Measurements from ENCODE around the gene VIPR2.

VIPR2 gene

DNA sequence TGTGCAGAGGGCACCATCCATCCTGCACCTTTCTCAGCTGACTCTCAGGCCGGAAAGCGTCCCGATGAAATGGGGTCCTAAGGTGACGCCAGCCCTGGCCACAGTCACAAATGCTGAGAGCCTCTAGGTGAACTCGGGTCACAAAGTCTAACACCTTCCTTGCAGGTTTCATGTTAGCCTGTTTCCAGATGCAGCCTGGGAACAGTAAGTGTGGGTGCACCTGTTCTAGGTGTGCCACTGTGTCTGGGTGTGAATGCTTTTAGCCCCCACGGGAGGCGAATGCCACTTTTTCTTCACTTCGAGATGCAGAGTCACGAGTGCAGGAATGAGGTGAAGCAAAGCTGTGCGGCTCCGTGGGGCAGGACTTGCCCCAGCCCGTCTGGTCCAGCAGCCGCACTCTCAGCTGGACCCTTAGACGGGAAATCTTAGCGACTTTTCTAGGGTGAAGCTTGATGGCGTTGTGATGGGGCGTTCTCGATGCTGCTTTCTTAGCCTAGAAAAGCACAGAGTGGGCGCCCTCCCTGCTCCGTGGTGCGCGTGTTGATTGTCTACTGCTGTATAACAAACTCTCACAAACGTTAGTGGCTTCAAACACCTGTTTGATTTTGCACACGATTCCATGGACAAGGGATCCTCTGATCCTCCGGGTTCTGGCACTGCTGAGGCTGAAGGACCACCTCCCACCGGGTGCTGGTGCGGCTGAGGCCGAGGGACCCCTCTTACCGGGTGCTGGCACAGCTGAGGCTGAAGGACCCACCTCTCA is 13.6 kb upstream of the VIPR2 start:
- DNase-seq (ENCODE audit: low read depth in 1 of 2, low spot score in 1 of 2): no peak

DNA sequence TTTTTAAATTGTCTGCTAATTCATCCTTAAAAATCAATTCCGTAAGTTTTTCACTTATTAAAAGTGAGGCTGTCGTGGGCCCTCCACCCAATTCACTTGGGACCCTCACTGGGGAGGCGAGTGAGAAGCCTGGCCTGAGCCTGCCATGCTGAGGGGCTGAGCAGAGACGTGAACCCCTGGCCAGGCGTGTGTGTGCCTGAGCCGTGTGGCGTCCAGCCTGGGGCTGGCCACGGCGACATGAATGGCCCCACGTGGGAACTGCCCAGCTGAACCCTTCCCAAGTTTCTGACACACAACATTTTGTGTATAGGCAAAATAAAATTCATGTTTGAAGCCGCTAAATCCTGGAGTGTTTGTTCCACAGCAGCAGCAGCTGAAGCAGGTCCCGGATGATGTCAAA is 13.0 kb upstream of the VIPR2 start:
- no peak for DNase-seq (ENCODE audit: low read depth in 1 of 2, low spot score in 1 of 2)

DNA sequence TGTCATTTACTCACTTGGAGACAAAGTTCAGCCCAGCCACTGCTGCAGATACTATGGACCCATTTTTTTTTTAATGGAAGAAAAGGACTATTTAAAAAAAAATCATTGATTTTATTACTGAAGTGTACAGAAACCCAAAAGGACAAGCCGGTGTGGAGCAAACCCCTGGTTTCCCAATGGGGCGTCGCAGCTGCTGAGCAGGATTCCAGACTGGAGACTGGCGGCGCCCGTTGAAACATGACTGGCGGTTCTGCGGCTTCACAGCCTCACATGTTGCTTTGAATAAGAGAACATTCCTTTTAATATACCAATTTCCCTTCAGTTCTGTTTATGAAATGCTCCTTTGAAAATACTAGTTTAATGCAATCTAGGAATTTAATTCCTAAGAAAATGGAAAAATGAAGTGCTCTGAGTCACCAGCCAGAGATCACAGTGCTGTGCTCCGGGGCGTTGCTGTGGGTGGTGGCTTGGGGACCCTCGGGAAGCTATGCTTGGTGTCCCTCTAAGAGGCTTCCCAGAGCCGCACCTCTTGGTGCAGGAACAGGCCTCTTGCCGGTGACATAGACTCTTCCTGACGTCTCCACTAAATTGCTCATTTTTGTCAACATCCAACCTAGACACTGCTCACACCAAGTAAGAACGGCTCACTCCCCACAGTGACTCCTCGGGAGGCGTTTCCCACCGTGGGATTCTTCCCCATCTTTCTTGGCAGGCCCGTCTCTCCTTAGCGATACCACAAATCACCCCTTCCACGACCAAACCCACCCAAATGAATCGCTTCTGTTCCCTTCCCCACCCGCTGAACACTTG is 12.0 kb upstream of the VIPR2 start:
- no peak for DNase-seq (ENCODE audit: low read depth in 1 of 2, low spot score in 1 of 2)

DNA sequence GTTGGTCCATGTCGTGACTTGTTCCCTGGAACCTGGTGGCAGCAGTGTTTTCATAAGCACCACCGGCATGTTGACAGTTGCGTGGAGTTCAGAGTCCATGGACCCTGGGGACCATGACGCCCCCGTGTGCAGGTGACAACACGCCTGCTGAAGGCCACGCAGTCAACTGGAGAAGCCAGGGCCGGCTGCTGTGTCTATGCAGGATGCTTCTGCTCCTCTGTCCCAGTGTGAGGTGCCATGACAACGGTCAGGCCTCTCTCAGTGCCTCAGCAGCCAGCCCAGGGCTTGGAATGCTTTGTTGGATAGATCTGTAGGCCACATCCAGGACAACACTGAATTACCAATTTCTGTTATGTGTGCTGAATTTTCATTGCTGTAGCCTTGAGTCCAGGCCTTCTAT is 10.7 kb upstream of the VIPR2 start:
- no peak for DNase-seq (ENCODE audit: low read depth in 1 of 2, low spot score in 1 of 2)

DNA sequence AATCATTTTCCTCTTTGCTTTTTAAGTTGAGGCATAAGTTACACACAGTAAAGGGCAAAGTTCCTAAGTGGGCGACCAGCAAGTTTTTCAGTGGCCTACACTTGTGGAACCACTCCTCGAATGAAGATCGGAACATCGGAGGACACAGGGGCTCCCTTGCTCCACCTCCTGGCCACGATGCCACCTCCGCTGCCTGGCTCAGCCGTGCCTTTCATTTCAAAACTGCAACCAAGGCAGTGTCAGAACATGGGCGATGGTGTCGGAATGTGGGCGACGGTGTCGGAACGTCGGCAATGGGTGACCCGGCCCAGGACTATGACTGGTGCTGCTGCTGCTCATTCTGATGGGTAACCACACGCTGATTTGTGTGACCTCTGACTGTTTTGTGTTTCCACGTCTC is 9.6 kb upstream of the VIPR2 start:
- DNase-seq (ENCODE audit: low read depth in 1 of 2, low spot score in 1 of 2): no peak

DNA sequence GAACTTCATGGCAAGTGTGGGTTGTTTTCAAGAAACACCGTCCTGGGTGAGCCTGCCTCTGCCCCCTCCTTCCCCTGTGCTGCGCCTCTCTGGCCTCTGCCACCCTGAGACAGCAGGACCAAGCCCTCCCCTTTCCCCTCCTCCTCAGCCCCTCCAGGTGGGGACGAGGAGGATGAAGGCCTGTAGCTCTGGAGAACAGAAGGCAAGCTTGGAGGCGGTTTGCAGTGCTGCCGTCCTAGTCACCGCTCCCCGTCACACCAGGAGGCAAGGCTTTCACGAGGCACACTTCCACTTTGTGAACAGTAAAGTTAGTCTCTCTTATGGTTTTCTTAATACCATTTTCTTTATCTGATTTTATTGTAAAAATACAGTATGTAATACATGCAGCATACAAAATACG is 8.8 kb upstream of the VIPR2 start:
- no peak for DNase-seq (ENCODE audit: low read depth in 1 of 2, low spot score in 1 of 2)

DNA sequence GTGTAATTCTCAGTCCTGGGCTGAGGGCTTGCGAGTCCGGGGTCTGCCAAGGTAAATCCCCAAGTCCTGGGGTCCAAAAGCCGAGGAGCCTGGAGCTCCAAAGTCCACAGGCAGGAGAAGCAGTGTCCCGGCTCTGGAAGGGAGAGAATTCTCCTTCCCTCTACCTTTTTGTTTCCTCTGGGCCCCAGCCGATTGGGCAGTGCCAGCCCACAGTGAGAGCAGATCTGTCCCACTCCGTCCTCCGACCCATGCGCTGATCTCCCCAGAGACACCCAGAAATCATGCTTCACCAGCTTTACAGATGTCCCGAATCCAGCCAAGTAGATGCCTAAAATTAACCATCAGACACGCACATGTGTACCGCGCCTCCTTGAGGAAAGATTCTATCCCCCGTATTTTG is 8.1 kb upstream of the VIPR2 start:
- DNase-seq (ENCODE audit: low read depth in 1 of 2, low spot score in 1 of 2): no peak

DNA sequence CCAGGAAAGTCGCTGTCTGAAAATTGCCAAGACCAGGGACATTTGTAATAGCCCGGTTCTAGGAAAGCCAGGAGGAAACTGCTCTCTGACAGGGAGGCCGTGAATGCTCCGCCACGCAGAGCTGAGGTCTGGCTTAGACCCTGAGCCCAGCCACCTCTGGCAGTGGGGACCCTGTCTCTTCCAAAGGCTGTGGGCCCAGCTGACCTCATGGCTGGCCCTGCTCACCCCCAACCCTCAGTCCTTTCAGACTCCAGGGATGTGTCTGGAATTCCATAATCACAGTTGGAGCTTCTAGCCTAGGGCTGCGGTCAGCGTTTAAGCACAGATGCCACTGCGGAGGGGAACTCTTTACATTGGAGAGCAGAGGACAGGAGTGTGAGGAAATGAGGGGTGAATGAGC is 6.6 kb upstream of the VIPR2 start:
- DNase-seq (ENCODE audit: low read depth in 1 of 2, low spot score in 1 of 2): no peak

DNA sequence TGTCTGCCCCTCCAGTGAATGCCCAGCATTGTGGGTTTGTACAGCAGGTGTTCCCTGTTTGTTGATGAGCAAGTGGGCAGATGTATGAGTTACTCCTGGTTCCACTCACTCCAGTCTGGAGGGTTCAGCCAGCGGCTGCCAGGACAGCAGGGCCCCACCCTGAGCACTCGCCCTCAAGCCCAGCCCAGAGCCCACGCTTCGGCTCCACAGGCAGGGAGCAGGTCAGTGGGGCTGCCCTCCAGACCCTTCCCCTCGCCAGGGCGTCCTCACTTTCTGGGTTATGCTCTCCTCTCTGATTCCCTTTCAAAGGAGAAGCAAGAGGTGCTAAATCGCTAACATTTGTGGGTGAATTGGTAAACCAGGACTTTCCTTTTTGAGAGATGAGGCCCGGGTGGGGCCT is 4.8 kb upstream of the VIPR2 start:
- DNase-seq (ENCODE audit: low read depth in 1 of 2, low spot score in 1 of 2): no peak

DNA sequence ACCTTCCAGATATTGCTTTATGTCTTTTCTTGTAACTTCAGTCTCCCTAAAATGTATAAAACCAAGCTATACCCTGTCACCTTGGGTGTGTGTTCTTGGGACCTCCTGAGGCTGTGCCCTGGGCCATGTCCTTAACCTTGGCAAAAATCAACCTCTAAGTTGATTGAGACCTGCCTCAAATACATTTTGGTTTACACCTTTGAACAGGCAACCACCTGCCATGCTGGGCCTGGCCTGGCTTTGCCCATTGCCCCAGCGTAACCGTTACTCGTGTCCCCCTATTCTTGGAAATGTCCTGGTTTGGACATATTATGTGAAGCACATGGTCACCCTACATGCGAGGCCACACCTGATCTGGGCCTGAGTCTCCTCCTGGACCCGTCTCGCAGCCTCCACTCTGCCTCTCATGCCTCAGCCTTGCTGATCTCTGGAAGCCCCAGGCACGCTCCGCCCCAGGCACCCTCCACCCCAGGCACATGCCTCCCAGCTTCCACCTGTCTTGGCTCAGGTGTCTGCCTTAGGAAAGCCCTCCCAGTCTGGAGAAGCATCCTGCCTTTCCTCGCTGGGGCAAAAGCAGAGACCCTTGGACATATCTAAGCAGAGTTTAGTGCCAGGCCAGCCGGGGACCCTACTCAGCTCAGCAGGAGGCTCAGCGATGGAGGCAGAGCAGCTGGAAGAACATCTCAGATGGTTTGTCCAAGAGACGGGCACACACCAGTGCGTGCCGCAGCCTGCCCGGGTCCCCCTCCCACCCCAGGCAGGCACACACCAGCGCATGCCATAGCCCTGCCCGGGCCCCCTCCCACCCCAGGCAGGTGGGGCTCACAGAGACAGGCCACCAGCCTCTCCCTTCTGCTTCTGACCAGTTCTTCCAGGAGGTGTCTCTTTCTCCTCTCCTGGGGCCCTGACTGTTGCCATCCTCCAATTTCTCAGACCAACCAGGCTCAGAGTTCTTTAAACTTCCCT is 4.0 kb upstream of the VIPR2 start:
- no peak for DNase-seq (ENCODE audit: low read depth in 1 of 2, low spot score in 1 of 2)

DNA sequence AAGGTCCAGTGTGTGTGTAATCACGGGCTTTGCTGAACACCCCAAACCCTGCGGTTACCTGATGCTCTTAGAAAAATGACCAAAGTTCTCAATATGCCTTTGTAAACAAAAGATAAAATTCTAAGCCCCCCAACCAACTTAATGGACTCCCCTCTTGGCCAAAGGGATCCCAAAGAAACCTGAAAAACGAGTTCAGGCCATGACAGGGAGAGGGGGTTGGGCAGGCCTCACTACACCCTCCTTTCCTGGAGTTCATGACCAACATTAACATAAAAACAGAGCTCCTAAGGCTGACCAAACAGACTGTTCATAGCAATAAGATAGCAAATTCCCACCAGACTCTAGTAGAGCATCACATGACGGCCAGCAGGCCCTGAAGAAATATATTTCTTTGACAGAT is 3.0 kb upstream of the VIPR2 start:
- DNase-seq (ENCODE audit: low read depth in 1 of 2, low spot score in 1 of 2): no peak

DNA sequence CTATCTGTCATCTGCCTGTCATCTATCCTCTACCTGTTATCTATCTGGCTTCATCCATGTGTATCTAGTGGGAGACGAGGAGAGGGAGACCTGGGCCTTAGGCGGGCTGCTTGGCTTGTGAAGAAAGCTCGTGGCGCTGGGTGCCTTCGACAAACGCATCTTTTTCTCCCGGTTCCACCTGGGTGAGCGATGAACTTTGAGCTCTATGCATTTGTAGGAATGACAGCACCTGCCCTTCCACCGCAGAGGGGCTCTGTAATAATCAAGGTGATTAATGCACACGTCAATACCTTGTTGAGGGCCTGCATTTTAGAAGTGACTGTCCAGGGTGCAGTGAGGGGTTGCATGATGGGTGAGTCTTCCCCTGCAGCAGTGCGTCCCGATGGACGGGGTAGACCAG is 2.6 kb upstream of the VIPR2 start:
- no peak for DNase-seq (ENCODE audit: low read depth in 1 of 2, low spot score in 1 of 2)

DNA sequence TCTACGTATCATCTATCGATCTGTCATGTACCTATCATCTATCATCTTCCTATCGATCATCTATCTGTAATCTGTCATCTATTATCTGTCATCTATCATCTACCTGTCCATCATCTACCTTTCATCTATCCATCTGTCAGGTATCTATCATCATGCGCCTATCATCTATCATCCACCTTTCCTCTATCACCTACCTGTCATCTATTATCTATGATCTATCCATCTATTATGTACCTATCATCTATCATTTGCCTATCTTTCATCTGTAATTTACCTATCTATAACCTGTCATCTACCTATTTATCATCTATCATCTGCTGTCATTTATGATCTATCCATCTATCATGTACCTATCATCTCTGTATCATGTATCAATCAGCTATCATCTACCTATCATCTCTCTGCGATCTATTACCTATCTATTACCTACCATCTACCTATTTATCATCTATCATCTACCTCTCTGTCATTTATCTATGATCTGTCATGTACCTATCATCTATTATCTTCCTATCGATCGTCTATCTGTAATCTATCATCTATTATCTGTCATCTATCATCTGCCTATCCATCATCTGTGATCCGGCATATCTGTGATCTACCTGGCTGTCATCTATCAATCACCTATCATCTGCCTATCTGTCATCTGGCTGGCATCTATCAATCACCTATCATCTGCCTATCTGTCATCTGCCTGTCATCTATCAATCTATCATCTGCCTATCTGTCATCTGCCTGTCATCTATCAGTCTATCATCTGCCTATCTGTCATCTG is 1.6 kb upstream of the VIPR2 start:
- no peak for DNase-seq (ENCODE audit: low read depth in 1 of 2, low spot score in 1 of 2)

DNA sequence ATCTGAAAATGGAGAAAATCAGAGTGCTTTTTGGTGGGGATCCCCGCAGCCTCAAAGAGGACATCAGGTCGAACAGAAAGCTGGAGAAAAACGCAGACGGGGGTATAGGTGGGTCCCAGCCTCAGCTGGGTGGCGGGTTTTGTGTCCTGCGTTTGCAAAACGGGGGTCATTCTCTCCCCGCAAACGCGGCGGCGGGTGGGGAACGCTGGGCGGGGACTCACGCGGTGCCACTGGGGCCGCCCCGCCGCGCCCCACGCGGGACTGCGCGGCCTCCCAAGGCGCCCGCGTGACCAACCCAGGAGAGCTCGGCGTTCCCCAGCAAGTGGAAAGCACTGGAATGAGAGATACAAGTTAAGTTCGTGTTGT is 806 bp upstream of the VIPR2 start:
- DNase-seq (ENCODE audit: low read depth in 1 of 2, low spot score in 1 of 2): no peak

DNA sequence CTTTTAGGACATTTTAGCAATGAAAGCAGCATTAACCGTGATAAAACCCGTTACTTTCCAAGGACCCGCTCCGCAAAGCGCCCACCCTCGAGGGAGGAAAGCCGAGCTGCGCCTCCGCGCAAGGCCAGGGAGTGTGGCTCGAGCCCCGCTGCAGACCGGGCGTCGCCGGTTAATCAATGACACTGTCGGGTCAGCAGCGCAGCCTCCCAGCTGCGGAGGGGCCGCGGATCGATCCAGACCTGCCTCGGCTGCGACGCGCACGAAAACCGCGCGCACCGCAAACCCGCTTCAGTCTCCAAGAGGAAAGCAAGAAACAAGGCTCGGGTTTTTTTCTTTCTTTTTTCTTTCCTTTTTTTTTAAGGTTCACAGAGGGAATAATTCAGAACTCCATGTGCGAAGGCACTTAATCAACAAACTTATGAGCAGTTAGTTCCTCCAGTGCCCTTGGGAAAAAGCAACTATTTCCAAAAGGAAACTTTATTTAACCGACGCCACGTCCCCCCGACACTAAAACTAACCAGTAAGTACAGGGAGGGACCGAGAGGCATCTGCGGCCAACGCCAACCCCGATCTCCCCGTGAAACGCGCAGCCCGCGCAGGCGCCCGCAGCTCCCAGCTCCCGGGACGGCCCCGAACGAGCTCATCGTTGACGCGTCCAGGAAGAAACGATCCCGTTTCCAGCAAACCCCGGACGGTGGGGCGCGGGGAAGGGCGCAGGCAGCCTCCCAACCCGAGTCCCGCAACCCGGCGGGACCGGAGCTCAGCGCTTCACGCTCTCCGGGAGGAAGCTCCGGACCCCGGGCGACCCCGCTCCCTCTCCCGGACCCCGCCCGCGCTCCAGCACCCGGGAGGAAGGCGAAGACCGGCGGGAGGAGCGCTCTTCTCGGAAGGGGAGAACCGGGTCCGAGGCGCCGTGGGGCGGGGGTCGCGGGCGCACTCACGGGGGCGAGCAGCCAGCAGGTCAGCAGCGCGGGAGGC is 598 bp downstream of the VIPR2 start:
- DNase-seq (ENCODE audit: low read depth in 1 of 2, low spot score in 1 of 2): no peak

DNA sequence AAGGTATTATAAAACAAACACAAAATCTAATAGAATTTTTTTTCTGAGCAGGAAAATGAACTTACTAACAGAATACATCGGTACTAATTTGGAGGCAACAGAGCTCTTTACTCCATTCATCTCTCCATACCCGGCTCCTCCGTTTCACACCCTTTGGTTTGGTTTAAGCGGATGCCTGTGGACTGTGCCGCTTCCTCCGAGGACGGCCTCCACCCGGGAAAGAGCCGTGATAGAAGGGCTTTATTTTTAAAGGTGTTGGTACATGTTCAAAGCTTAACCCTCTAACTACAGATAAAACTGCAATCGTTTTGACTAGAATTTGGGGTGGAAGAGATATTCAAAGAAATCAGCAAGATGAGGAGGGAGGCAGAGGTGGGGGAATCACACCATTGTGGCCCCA is 1.9 kb downstream of the VIPR2 start:
- no peak for DNase-seq (ENCODE audit: low read depth in 1 of 2, low spot score in 1 of 2)

DNA sequence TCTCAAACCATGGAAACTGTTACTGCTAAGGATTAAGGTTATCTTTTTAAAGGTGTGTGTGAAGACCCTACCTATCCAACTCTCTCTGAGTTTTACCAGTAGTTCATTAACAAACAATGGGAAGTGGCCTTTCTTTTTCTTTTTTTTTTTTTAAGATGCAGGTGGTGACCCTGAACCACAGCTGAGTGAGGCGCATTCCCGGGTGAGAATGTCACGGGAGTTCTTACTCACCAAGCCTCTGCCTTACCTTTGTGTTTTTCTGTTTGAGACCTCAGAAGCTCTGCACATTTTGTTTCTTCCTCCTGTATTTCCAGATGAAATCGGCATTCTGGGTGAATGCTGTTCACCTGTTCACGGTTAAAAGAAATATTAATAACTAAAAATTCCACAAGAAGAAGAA is 2.5 kb downstream of the VIPR2 start:
- DNase-seq (ENCODE audit: low read depth in 1 of 2, low spot score in 1 of 2): no peak

DNA sequence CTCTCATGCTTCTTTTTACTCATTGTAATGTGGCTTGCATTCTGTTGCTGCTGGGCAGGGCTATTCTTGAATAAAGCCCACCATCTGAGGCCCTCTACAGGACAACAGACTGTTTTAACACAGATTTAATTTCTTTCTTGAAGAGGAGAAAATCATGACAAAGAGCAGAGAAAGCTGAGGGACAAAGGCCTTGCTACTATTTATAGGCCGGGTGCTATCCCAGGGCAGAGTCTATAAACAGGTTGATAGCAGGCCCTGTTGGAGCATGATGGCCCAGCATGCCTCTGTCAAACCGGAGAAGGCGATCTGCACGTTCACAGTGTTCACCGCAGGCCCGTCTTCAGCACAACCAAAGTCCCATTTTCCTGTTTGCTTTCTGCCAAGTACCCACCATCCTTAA is 3.0 kb downstream of the VIPR2 start:
- DNase-seq (ENCODE audit: low read depth in 1 of 2, low spot score in 1 of 2): no peak

DNA sequence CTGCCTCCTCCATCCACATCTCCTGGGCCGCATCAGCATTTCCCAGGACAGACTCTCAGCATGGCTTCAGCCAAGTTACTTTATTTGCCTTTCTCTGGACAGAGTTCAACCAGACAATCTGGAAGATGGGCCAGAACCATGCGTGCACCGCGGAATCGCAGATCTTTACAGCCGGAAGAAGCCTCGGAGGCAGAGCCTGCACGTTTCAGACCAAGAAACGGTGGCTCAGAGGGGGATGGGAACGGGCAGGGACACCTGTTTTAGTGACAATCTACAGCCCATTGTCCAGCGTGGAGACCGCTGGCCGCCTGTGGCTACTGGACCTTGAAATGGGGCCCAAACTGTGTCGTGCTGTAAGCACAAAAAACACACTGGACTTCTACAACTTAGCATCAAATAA is 3.5 kb downstream of the VIPR2 start:
- no peak for DNase-seq (ENCODE audit: low read depth in 1 of 2, low spot score in 1 of 2)

Data from stimulated activated CD4-positive, alpha-beta T cell treated with anti-CD3 and anti-CD28 coated beads, Interleukin-15, amount 100 ng/mL, for 1 hour (primary cell).